ELR (cell line): ENCODE measurements around the gene SLC25A5.
"Not testable (repeated sequence)": the region's sequence is repeated elsewhere in the genome, so short reads cannot be mapped to it uniquely, and the experiment has no call there.

Source experiments
- DNase-seq: peaks from one replicate; pipeline ENCODE4 v3.0.0-alpha.2; 2015; ENCODE audit warnings: low read depth

The SLC25A5 gene

GRCh38 chrX:119467842-119468550 lies at the start of gene SLC25A5:
SLC25A5 (plus strand) TSS chrX:119468444; CDS start chrX:119468516, 72 bp downstream.
- DNase-seq, result peak; percentile 82

DNA sequence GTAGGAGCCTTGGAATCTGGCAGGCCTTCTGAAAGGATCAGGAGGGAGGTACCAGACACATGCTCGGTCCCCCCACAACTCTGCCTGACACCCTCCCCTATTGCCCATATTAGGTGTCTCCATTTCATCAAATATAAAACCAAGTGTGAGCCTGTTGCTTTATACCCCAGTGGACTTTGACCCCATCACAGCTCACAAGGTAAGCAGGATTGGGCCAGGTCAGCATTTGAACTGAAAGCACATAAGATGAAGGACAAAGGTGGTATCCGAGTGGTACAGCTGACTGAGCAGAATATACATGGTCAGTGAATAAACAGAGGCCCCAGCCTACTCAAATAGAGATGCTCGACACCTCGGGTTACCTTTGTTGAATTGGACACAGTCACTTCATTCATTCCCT lies 49.1 kb upstream of the SLC25A5 start:
- DNase-seq, result no peak

DNA sequence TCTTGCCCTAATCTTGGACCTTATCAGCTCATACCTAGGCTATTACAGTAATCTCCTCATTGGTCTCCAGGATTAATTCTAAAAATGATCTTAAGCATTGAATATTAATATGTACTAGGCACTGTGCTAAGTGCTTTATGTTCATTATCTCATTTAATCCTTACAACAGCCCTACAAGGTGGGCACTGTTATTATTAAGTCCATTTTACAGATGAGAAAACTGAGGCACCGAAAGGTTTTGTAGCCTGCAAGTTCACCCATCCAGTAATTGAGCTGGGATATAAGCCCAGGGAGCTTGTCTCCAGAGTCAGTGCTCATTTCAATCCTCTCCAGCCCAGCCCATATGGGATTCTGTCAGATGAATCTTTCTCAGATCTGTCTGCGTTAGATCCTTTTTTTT lies 48.3 kb upstream of the SLC25A5 start:
- no peak for DNase-seq

GRCh38 chrX:119421016-119421705 lies 47.1 kb upstream of the SLC25A5 start:
- DNase-seq, result no peak

DNA sequence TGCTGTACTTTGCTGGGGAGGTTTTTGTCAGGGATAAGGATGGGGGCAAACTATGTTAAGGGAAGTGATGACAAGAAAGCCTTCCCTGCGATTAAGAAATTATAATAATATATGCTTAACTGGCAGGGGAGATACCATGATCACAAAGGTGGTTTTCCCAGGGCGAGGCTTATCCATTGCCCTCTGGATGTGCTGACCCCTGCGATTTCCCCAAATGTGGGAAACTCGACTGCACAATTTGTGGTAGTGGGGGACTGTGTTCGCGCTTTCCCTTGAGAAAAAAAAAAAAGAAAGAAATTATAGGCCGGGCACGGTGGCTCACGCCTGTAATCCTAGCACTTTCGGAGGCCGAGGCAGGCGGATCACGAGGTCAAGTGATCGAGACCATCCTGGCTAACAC lies 44.6 kb upstream of the SLC25A5 start:
- DNase-seq, result no peak

DNA sequence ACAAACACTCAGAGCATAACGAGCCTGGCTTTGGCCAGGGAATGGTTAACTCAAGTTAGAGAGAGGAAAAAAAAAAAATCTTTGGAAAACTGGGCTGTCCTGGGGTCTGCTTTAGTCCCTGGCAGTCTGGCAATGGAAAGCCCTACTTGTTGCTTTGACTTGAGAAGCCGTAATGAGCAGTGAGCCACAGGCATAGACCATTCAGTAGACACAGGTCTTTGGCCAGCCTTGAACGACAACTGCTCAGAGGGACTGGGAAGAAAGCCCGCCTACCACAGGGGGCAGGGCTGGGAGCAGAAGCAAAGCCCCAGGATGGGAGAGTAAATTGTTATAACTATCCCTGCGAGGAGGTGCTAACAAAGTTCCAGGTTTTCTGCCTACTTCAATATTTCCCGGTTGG lies 43.2 kb upstream of the SLC25A5 start:
- no peak for DNase-seq

GRCh38 chrX:119427024-119427794 lies 41.0 kb upstream of the SLC25A5 start:
- DNase-seq, result no peak

DNA sequence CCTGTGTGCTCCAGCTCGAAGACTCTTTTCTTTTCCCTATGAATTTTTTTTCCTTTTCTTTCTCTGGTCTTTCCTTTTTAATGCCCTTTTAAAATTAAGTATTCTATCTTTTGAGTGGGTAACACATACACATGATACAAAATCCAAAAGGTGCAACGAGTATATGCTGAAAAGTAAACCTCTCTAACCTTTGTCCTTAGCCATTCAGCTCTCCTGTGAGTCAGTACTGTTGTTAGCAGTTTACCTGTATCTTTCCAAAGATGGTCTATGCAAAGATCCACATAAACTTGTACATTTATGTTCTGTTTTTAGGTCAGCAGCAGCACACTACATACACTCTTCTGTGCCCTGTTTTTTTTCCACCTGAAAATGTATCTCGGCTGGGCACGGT lies 40.5 kb upstream of the SLC25A5 start:
- DNase-seq, result no peak

GRCh38 chrX:119429471-119429870 lies 38.8 kb upstream of the SLC25A5 start:
- peak; percentile 29 for DNase-seq

DNA sequence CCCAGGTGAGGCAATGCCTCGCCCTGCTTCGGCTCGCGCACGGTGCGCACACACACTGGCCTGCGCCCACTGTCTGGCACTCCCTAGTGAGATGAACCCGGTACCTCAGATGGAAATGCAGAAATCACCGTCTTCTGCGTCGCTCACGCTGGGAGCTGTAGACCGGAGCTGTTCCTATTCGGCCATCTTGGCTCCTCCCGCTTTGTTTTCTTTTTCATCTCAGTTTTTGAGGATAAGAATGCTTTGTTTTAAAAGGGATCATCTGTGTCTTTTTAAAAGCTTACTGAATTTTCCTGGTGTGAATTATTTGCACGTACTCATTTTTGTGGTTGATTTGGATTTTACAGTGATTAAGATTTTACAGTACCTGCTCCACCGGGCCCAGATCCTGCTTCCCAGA lies 26.9 kb upstream of the SLC25A5 start:
- not testable (repeated sequence) for DNase-seq

DNA sequence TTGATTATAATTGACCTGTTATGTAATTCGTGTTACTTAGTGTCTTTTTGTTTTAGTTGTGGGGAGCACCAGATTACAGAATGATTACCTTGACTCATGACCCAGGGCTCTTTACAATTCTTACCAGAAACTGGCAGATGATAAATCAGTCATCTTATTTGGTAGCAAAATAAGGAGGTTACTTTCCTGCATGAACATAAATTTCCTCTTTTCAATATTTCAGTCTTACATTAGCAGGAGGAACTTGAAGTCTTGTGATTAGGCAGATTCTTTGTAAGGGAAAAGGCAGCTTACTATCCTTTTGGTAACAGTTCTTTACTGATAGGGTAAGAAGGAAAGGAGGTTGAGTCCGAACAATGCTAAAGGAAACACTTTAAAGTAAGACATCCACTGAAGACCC lies 26.0 kb upstream of the SLC25A5 start:
- DNase-seq, result no peak

DNA sequence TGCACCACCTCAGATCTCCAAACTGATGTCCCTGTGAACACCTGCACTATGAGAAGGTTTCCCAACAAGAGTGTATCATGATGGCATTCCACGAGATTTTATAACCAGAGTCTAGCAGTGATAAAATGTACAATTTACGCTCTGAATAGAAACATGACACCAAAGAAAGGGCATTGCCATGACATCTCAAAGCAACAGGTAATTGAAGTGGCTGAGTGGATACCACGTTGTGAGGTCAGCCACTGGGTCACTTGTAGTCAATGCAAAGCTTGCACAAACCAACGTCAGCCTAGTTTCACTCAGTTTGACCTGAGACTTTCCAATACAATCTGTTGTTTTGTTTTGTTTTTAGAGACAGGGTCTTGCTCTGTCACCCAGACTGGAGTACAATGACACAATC lies 15.0 kb upstream of the SLC25A5 start:
- DNase-seq, result no peak

GRCh38 chrX:119455264-119455663 lies 13.0 kb upstream of the SLC25A5 start:
- DNase-seq, result peak; percentile 54

GRCh38 chrX:119459181-119459580 lies 9.1 kb upstream of the SLC25A5 start:
- DNase-seq, result peak; percentile 51

GRCh38 chrX:119465555-119465954 lies 2.7 kb upstream of the SLC25A5 start:
- no peak for DNase-seq

GRCh38 chrX:119466970-119467369 lies 1.3 kb upstream of the SLC25A5 start:
- DNase-seq, result no peak

GRCh38 chrX:119467433-119467832 lies 811 bp upstream of the SLC25A5 start:
- no peak for DNase-seq

- DNase-seq, result peak; percentile 80
Observed at GRCh38 chrX:119468551-119469312, 488 bp downstream of the SLC25A5 start.

- DNase-seq, result no peak
Observed at GRCh38 chrX:119469313-119469635, 1.0 kb downstream of the SLC25A5 start.

GRCh38 chrX:119474615-119475388 lies 6.6 kb downstream of the SLC25A5 start:
- no peak for DNase-seq

DNA sequence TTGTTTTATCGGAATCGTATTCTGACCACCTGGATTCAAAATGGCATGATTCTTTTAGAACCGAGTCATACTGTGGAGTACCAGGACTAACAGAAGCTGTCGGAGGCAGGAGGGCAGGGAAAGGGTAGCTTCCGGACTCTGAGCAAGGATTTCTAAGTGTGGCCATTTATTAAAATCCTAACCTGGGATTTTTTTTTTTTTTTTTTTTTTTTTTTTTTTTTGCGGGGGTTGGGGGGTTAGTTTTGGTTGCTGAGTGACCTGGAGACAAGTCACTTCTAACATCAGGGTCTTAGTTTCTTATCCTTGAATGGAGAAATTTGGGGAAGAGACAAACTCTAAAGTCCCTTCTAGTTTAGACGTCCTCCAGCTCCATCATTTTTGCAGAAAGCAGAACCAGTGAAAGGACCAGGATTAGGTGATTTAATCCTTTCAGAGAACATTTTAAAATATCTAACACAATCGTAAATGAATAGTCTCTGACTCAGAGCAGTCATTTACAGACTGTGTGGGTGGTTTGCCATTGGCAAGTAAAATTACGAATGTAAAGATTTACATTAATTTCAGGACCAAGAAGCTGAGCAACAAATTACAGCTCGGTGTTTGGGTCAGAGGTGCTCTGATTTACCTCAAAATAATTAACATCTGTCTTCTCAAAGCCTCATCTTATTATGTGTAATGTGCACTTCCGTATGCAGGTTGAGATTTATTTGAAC lies 7.3 kb downstream of the SLC25A5 start:
- DNase-seq, result peak; percentile 46
